WI38 (cell line): Measurements from ENCODE around the gene CNTN1.
"Not testable (repeated sequence)": the region's sequence is repeated elsewhere in the genome, so short reads cannot be mapped to it uniquely, and the experiment has no call there.

Experiments used
- H3K4me3 ChIP-seq: 2 replicates; pipeline ENCODE4 v1.5.1; 2011; ENCODE audit warnings: low read depth, mild to moderate bottlenecking, control low read depth, low read length
- CTCF ChIP-seq: IDR thresholded peaks from 2 replicates; pipeline ENCODE4 v1.5.1; 2012; ENCODE audit warnings: low read depth, mild to moderate bottlenecking, control low read depth, low read length

Gene CNTN1

GRCh38 chr12:41076114-41076513, 383.9 kb downstream of the CNTN1 start:
- no peak overlapping the region for H3K4me3 ChIP-seq
- TF ChIP-seq CTCF: no peak

- not testable (repeated sequence) for H3K4me3 ChIP-seq
Observed at GRCh38 chr12:41081241-41081640, 389.0 kb downstream of the CNTN1 start.

DNA sequence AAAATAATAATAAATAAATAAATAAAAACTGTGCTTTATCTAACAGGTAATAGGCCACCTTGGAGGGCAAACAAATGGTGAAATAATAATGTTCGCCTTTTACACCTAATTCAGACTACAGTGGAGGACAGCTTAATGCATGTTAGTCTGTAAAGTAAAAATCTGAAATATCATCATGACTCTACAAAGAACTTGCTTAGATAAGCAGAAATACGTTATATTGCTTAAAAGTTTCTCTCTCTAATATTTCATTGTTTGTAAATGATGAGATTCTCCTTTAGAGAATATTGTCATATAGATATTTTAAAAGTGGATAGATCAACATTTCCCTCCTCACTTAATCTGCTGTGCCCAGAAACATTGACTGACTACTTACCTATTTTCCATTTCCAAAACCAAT, 397.2 kb downstream of the CNTN1 start:
- no peak overlapping the region for H3K4me3 ChIP-seq
- no peak for TF ChIP-seq CTCF

DNA sequence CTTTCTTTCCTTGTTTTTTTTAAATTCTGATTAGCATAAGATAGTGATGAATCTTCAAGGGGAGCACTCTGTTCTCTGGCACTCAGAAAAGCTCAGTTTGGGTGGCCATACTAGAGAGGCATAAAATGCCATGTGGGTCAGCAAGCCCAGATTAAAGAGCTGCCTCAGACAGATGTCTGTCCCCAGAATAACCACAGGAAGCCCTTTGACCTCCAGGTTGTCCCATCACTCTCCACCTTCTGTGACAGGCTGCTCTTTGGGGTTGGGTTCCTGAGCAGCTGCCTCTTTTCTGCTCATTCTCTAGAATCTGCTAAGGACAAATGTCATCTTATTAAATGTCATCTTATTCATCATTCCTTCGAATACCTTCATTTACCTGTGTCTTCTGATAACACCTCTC, 399.9 kb downstream of the CNTN1 start:
- no peak for TF ChIP-seq CTCF
- H3K4me3 ChIP-seq: no peak overlapping the region

- no peak overlapping the region for H3K4me3 ChIP-seq
- no peak for TF ChIP-seq CTCF
Observed at GRCh38 chr12:41096797-41097196, 404.6 kb downstream of the CNTN1 start.

DNA sequence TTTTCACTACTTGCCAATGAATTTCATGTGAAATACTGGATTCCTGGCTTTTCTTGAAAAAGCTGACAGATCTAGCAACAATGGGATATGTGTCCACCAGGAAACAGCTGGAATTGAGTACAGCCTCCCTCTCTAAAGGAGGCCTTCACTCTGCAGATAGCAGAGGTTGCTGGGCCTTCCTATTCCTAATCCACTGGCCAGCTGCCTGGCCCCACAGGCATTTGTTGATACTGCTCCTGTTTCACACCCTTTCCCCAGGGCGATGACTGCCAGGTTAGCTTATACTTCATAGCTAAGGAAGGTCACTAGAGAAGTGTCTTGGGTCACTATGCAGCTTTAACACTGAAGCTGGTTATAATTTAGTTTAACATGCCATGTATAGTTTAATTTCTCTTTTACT, 408.3 kb downstream of the CNTN1 start:
- no peak overlapping the region for H3K4me3 ChIP-seq
- no peak for TF ChIP-seq CTCF

GRCh38 chr12:41101806-41102205, 409.6 kb downstream of the CNTN1 start:
- H3K4me3 ChIP-seq: no peak overlapping the region
- TF ChIP-seq CTCF: no peak

GRCh38 chr12:41103614-41104013, 411.4 kb downstream of the CNTN1 start:
- H3K4me3 ChIP-seq: no peak overlapping the region
- TF ChIP-seq CTCF: no peak
